ENCODE results near the gene CCL3.
"Not testable (repeated sequence)": the region's sequence is repeated elsewhere in the genome, so short reads cannot be mapped to it uniquely, and the experiment has no call there.

CCL3 gene

GRCh38 chr17:36094746-36095145, 4.8 kb upstream of the CCL3 start:
- Histone ChIP-seq H3K4me3 (ENCODE audit: insufficient read depth, low read length, poor library complexity, severe bottlenecking) (no peak overlapping the region), H2AFZ (ENCODE audit: low read depth, low read length, severe bottlenecking) (no peak overlapping the region), H3K36me3 (ENCODE audit: low read length) (0 out of 2 replicates have a peak, but pooled peaks cover 2% of the 10 kb centered on the region), H3K4me2 (ENCODE audit: low read depth, low read length, poor library complexity, severe bottlenecking) (no peak overlapping the region), H4K20me1 (ENCODE audit: low read depth, low read length) (no peaks in the 10 kb centered on the region), H3K9me2 (replicated peaks; ENCODE audit: insufficient read depth, low read length) (no peaks in the 10 kb centered on the region), H3K27ac (ENCODE audit: low read depth, low read length) (no peak overlapping the region), H3F3A (ENCODE audit: insufficient read depth) (peaks cover 7% of the 10 kb centered on the region), H3K79me2 (ENCODE audit: insufficient read depth, low read length) (no peaks in the 10 kb centered on the region), H3K27me3 (ENCODE audit: low read length) (no peaks in the 10 kb centered on the region), H3K9me3 (ENCODE audit: insufficient read depth, low read length) (no peaks in the 10 kb centered on the region), H3K9ac (ENCODE audit: low read length) (no peak overlapping the region)
- no peak for TF ChIP-seq CTCF (IDR thresholded peaks at IDR 0.05; ENCODE audit: insufficient read depth, low read length, poor library complexity, severe bottlenecking)
- no peak for TF ChIP-seq EZH2phosphoT487 (conservative IDR thresholded peaks at IDR 0.05; ENCODE audit: low read length)

- TF ChIP-seq EZH2phosphoT487 (conservative IDR thresholded peaks at IDR 0.05; ENCODE audit: low read length) (no peak), CTCF (IDR thresholded peaks at IDR 0.05; ENCODE audit: insufficient read depth, low read length, poor library complexity, severe bottlenecking) (no peak)
- Histone ChIP-seq H3K9me3 (ENCODE audit: insufficient read depth, low read length) (no peaks in the 10 kb centered on the region), H3K4me3 (ENCODE audit: insufficient read depth, low read length, poor library complexity, severe bottlenecking) (no peak overlapping the region), H3K36me3 (ENCODE audit: low read length) (0 out of 2 replicates have a peak, but pooled peaks cover 2% of the 10 kb centered on the region), H3K9ac (ENCODE audit: low read length) (no peak overlapping the region), H3K79me2 (ENCODE audit: insufficient read depth, low read length) (no peaks in the 10 kb centered on the region), H4K20me1 (ENCODE audit: low read depth, low read length) (no peaks in the 10 kb centered on the region), H3K9me2 (replicated peaks; ENCODE audit: insufficient read depth, low read length) (no peaks in the 10 kb centered on the region), H2AFZ (ENCODE audit: low read depth, low read length, severe bottlenecking) (no peak overlapping the region), H3K27ac (ENCODE audit: low read depth, low read length) (no peak overlapping the region), H3F3A (ENCODE audit: insufficient read depth) (peaks cover 12% of the 10 kb centered on the region), H3K27me3 (ENCODE audit: low read length) (no peaks in the 10 kb centered on the region), H3K4me2 (ENCODE audit: low read depth, low read length, poor library complexity, severe bottlenecking) (no peak overlapping the region)
These were observed 4.3 kb upstream of the CCL3 start for GRCh38 chr17:36094232-36094631.

GRCh38 chr17:36092715-36093114, 2.8 kb upstream of the CCL3 start:
- not testable (repeated sequence) for H2AFZ ChIP-seq (ENCODE audit: low read depth, low read length, severe bottlenecking); H3K9ac ChIP-seq (ENCODE audit: low read length); H4K20me1 ChIP-seq (ENCODE audit: low read depth, low read length); H3K36me3 ChIP-seq (ENCODE audit: low read length); H3K4me3 ChIP-seq (ENCODE audit: insufficient read depth, low read length, poor library complexity, severe bottlenecking); H3K4me2 ChIP-seq (ENCODE audit: low read depth, low read length, poor library complexity, severe bottlenecking); H3K27ac ChIP-seq (ENCODE audit: low read depth, low read length); H3K79me2 ChIP-seq (ENCODE audit: insufficient read depth, low read length); H3K9me2 ChIP-seq (replicated peaks; ENCODE audit: insufficient read depth, low read length); H3K9me3 ChIP-seq (ENCODE audit: insufficient read depth, low read length); H3K27me3 ChIP-seq (ENCODE audit: low read length)
- H3F3A ChIP-seq (ENCODE audit: insufficient read depth): peaks cover 12% of the 10 kb centered on the region

GRCh38 chr17:36092230-36092629, 2.3 kb upstream of the CCL3 start:
- H3K27ac ChIP-seq (ENCODE audit: low read depth, low read length): no peak overlapping the region
- peaks cover 12% of the 10 kb centered on the region for H3F3A ChIP-seq (ENCODE audit: insufficient read depth)
- no peak overlapping the region for H3K9ac ChIP-seq (ENCODE audit: low read length)
- TF ChIP-seq CTCF (IDR thresholded peaks at IDR 0.05; ENCODE audit: insufficient read depth, low read length, poor library complexity, severe bottlenecking) (no peak), EZH2phosphoT487 (conservative IDR thresholded peaks at IDR 0.05; ENCODE audit: low read length) (no peak)
- no peak overlapping the region for H2AFZ ChIP-seq (ENCODE audit: low read depth, low read length, severe bottlenecking)
- no peaks in the 10 kb centered on the region for H3K27me3 ChIP-seq (ENCODE audit: low read length)
- no peaks in the 10 kb centered on the region for H3K79me2 ChIP-seq (ENCODE audit: insufficient read depth, low read length)
- H3K9me3 ChIP-seq (ENCODE audit: insufficient read depth, low read length): no peaks in the 10 kb centered on the region
- no peaks in the 10 kb centered on the region for H4K20me1 ChIP-seq (ENCODE audit: low read depth, low read length)
- H3K4me3 ChIP-seq (ENCODE audit: insufficient read depth, low read length, poor library complexity, severe bottlenecking): no peak overlapping the region
- 0 out of 2 replicates have a peak, but pooled peaks cover 2% of the 10 kb centered on the region for H3K36me3 ChIP-seq (ENCODE audit: low read length)
- no peaks in the 10 kb centered on the region for H3K9me2 ChIP-seq (replicated peaks; ENCODE audit: insufficient read depth, low read length)
- no peak overlapping the region for H3K4me2 ChIP-seq (ENCODE audit: low read depth, low read length, poor library complexity, severe bottlenecking)
